Pancreas (tissue), 10 donors: ENCODE measurements around the gene HLA-C. TPM values are rescaled to one million over a fixed set of nuclear protein-coding genes. Genes with fewer than 3 reads are reported as not detected.
"Not testable (repeated sequence)": the region's sequence is repeated elsewhere in the genome, so short reads cannot be mapped to it uniquely, and the experiment has no call there.

Experiments
- ATAC-seq, 4 donors: fragments of 200-7000 bp; cut with Tn5 transposase; one replicate each; pipeline versions ENCODE4 v1.8.0 to v1.9.1; 2020; ENCODE audit warnings: mild to moderate bottlenecking in 4 of 4, moderate library complexity in 4 of 4
- DNase-seq, 6 donors: peaks; one replicate each; pipeline ENCODE4 v3.0.0-alpha.2; 2020
- FAIRE-seq: peaks from 2 replicates; lab custom pipeline; 2012; peaks lifted over from hg19 to GRCh38; lab: Jason Lieb, UNC
- H3K27ac ChIP-seq, 4 donors: fragments of 200-600 bp; sonication (generic); 1 replicate in 3 of 4; 2 replicates in 1 of 4; pipeline versions ENCODE4 v1.5.0 to v1.8.0; 2020
- H3K27me3 ChIP-seq, 4 donors: fragments of 200-600 bp; one replicate each; pipeline ENCODE4 v1.8.0; 2021
- H3K36me3 ChIP-seq, 3 donors: fragments of 200-600 bp; sonication (generic) in 1 of 3; one replicate each; pipeline versions ENCODE4 v1.5.0 to v1.8.0; 2020 to 2021
- H3K4me1 ChIP-seq, 3 donors: fragments of 200-600 bp; one replicate each; pipeline ENCODE4 v1.8.0; 2021
- H3K4me3 ChIP-seq, 4 donors: fragments of 200-600 bp; sonication (generic) in 2 of 4; one replicate each; pipeline versions ENCODE4 v1.5.0 to v1.8.0; 2020 to 2021
- H3K9me3 ChIP-seq, 4 donors: fragments of 200-600 bp; one replicate each; pipeline ENCODE4 v1.8.0; 2021
- CTCF ChIP-seq, 4 donors: fragments of 200-600 bp; sonication (generic) in 3 of 4; IDR thresholded peaks; one replicate each; pipeline versions ENCODE4 v1.5.0 to v1.8.0; 2021; ENCODE audit warnings: antibody characterized with exemption in 4 of 4
- WGBS, 2 donors: extraction: QIAGEN DNeasy Blood & Tissue Kit; methylation state at CpG; one replicate each; pipeline ENCODE4 v1.1.7; 2013; 5-methylcytosine and 5-hydroxymethylcytosine counted together
- intact Hi-C, 3 donors: fragments of 100-400 bp; cut with DNase I; formaldehyde crosslinking; loops; one replicate each; pipeline versions ENCODE4 v1.11.1 to v1.14.2; 2022
- polyA plus RNA-seq, 2 donors: library from polyadenylated mRNA; stranded (reverse); fragments of 200-250 nt; gene quantifications; one replicate each; pipeline ENCODE4 v1.2.3, GENCODE V29; 2013
- total RNA-seq, 6 donors: library from RNA; stranded (reverse); fragmentation: NEBNext Ultra II Directional in 4 of 6; extraction: Animal tissue kit (Norgen Biotek cat#: 25700) in 4 of 6; gene quantifications; one replicate each; pipeline versions ENCODE4 v1.2.1 to v1.2.4, GENCODE V29; 2021 to 2023
- donor health status: healthy with polysubstance abuse.
- donor health status: DM: no; HTN: no; CAD: no; lungs with moderate emphysema.
- donor health status: DM: no; HTN: no; CAD: no.
- donor health status: control.
- donor health status: control.
- donor health status: Bipolar disorder and iron deficiency.
- donor health status: DM: yes; HTN: yes; CAD: no.
- donor health status: DM: no; HTN: no; CAD: no.
- donor health status: DM: no; HTN: no; CAD: no.
- donor health status: DM: yes; HTN: yes; CAD: no.

Gene HLA-C
- total and polyA plus RNA-seq, 8 donors, result 135 to 297 (median 173) TPM

DNA sequence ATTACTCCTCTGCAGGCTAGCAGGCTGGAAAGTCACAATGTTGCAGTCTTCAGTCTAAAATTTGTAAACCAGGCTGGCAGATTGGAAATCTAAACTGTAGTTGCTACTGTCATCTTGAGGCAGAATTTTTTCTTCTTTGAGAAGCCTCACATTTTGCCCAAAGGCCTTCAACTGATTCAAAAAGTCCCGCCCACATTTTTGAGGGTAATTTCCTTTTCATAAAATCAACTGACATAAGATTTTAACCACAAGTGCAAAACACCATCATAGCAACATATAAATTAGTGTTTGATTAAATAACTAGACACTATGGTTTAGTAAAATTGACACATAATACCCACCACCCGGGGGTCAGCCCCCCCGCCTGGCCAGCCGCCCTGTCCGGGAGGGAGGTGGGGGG lies 28.4 kb downstream of the HLA-C start:
- H3K27ac ChIP-seq, result no peak overlapping the region
- H3K4me1 ChIP-seq, result no peaks in the 10 kb centered on the region
- intact Hi-C loops, result no loop called here
- no peaks in the 10 kb centered on the region for H3K27me3 ChIP-seq
- H3K36me3 ChIP-seq, result no peaks in the 10 kb centered on the region
- DNase-seq, result no peak
- H3K4me3 ChIP-seq, result no peak overlapping the region
- 84 to 94% methylated on average over 1 of the region's 5 CpGs for WGBS, 2 donors
- ATAC-seq, result no peak
- no peaks in the 10 kb centered on the region for H3K9me3 ChIP-seq
- TF ChIP-seq CTCF (IDR thresholded peaks at IDR 0.05), result no peak
- FAIRE-seq, result no peak

DNA sequence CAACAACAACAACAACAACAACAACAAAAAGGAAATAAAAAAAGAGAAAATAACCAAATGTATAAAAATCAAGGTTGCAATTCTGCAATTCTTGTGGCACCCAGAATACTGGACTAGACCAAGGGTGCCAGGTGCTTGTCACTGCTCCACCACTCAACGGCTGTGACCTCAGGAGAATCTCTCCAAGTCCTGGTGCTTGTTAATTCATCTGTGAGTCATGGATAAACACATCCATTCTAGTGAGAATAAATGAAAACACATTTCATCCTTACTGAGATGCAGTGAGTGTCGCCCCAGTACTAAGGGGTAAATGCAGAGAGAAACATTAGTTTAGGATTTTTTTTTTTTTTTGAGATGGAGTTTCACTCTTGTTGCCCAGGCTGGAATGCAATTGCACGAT lies 32.0 kb downstream of the HLA-C start:
- Histone ChIP-seq H3K4me3 (no peak overlapping the region), H3K27me3 (no peaks in the 10 kb centered on the region), H3K4me1 (no peaks in the 10 kb centered on the region), H3K9me3 (no peaks in the 10 kb centered on the region), H3K27ac (no peak overlapping the region), H3K36me3 (no peaks in the 10 kb centered on the region)
- WGBS, 2 donors, result 26 to 37% methylated on average over 3 of the region's 3 CpGs
- DNase-seq (no peak), ATAC-seq (no peak), FAIRE-seq (no peak)
- TF ChIP-seq CTCF (IDR thresholded peaks at IDR 0.05), result no peak
- intact Hi-C loops, result no loop called here

DNA sequence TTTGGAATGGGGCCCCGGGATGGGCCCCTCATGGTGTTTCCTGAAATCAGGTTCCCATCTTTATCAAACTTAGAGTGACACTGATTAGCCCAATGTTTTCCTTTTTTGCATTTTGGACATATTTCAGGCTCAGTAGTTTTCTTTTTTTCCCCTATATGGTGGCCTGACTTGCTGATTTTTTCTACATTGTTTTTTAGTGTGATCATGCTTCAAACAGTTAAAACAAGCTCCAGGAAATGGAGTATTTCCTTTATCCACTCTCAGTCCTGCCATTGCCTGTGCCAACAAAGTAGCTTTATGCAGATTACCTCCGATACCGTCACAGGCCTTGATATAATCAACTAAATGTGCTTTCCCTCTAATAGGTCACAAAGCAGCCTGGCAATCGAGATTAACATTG lies 37.8 kb downstream of the HLA-C start:
- H3K9me3 ChIP-seq, H3K4me1 ChIP-seq, ATAC-seq, DNase-seq, H3K27ac ChIP-seq, H3K27me3 ChIP-seq, H3K36me3 ChIP-seq, FAIRE-seq, H3K4me3 ChIP-seq, intact Hi-C loops: not testable (repeated sequence)
- WGBS, 2 donors, result 28 to 29% methylated on average over 4 of the region's 4 CpGs

GRCh38 chr6:31228476-31228875 lies 43.4 kb downstream of the HLA-C start:
- no peaks in the 10 kb centered on the region for H3K27me3 ChIP-seq

GRCh38 chr6:31227143-31227542 lies 44.7 kb downstream of the HLA-C start:
- ATAC-seq (no peak), DNase-seq (no peak), FAIRE-seq (no peak)
- H3K4me3 ChIP-seq, result no peak overlapping the region
- no peaks in the 10 kb centered on the region for H3K9me3 ChIP-seq
- H3K27ac ChIP-seq, result no peak overlapping the region
- H3K36me3 ChIP-seq, result no peaks in the 10 kb centered on the region
- 80 to 88% methylated on average over 7 of the region's 7 CpGs for WGBS, 2 donors
- intact Hi-C loops, result no loop called here
- no peaks in the 10 kb centered on the region for H3K27me3 ChIP-seq
- H3K4me1 ChIP-seq, result no peaks in the 10 kb centered on the region
- no peak for TF ChIP-seq CTCF (IDR thresholded peaks at IDR 0.05)

More at GRCh38 chr6:31228476-31228875, 43.4 kb downstream of the HLA-C start:
- Histone ChIP-seq H3K4me1 (no peaks in the 10 kb centered on the region), H3K9me3 (no peaks in the 10 kb centered on the region), H3K27ac (no peak overlapping the region), H3K36me3 (no peaks in the 10 kb centered on the region), H3K4me3 (no peak overlapping the region)
- no peak for ATAC-seq
- no peak for FAIRE-seq
- no peak for TF ChIP-seq CTCF (IDR thresholded peaks at IDR 0.05)
- intact Hi-C loops, result no loop called here
- 69 to 90% methylated on average over 6 of the region's 6 CpGs for WGBS, 2 donors
- no peak for DNase-seq
